GM12878 (cell line): ENCODE measurements around the gene LATS2.

Experiments
- CTCF ChIP-seq, 3 experiments: IDR thresholded peaks in 2 of 3; conservative IDR thresholded peaks in 1 of 3; 2 replicates each; pipeline ENCODE4 v1.5.1; 2011; ENCODE audit warnings: low read depth in 3 of 3, low read length in 3 of 3, mild to moderate bottlenecking in 3 of 3, control low read depth in 2 of 3, moderate library complexity in 2 of 3, inconsistent platforms in 1 of 3, mixed read lengths in 1 of 3; ENCODE audit not compliant: control insufficient read depth in 2 of 3, insufficient read depth in 1 of 3; ENCODE audit errors: extremely low read depth in 1 of 3
- RCOR1 ChIP-seq: conservative IDR thresholded peaks from 2 replicates; pipeline ENCODE4 v1.6.1; 2012; ENCODE audit warnings: low read depth, low read length, improper control_type of control experiment

- TF ChIP-seq CTCF (IDR thresholded peaks at IDR 0.05 in 2 of 3, conservative IDR thresholded peaks at IDR 0.05 in 1 of 3; ENCODE audit: control insufficient read depth in 2 of 3, extremely low read depth in 1 of 3, insufficient read depth in 1 of 3, low read depth in 3 of 3, low read length in 3 of 3) = no peak
- TF ChIP-seq RCOR1 = no peak
Observed at GRCh38 chr13:21086929-21087328, 25.5 kb upstream of the LATS2 start.
